NT2/D1 (cell line): Measurements from ENCODE around the gene PNN.
"Not testable (repeated sequence)": the region's sequence is repeated elsewhere in the genome, so short reads cannot be mapped to it uniquely, and the experiment has no call there.

ENCODE experiments used
- DNase-seq: peaks from one replicate; pipeline ENCODE4 v3.0.0-alpha.2; 2011; ENCODE audit warnings: low read depth, low spot score
- H3K27me3 ChIP-seq: 2 replicates; pipeline ENCODE4 v1.6.0; 2011; ENCODE audit warnings: mild to moderate bottlenecking; ENCODE audit not compliant: insufficient read length, insufficient read depth
- H3K36me3 ChIP-seq: 2 replicates; pipeline ENCODE4 v1.6.1; 2011; ENCODE audit warnings: mild to moderate bottlenecking, low read length, mixed read lengths; ENCODE audit not compliant: insufficient read depth, insufficient read length
- H3K4me1 ChIP-seq: 2 replicates; pipeline ENCODE4 v1.5.1; 2011; ENCODE audit not compliant: insufficient read depth, insufficient read length
- H3K4me3 ChIP-seq: 2 replicates; pipeline ENCODE4 v1.5.1; 2011; ENCODE audit warnings: low read depth; ENCODE audit not compliant: insufficient read length
- H3K9ac ChIP-seq: 2 replicates; pipeline ENCODE4 v1.6.0; 2011; ENCODE audit warnings: low read depth; ENCODE audit not compliant: insufficient read length
- H3K9me3 ChIP-seq: 2 replicates; pipeline ENCODE4 v1.5.1; 2011; ENCODE audit warnings: mild to moderate bottlenecking, low read length; ENCODE audit not compliant: insufficient read depth
- SUZ12 ChIP-seq: IDR thresholded peaks from 2 replicates; pipeline ENCODE4 v1.6.1; 2011; ENCODE audit not compliant: insufficient read length, insufficient read depth; ENCODE audit errors: extremely low read depth
- YY1 ChIP-seq: IDR thresholded peaks from 2 replicates; pipeline ENCODE4 v1.6.1; 2011; ENCODE audit not compliant: insufficient read length, insufficient read depth
- ZNF274 ChIP-seq: IDR thresholded peaks from 2 replicates; pipeline ENCODE4 v1.6.1; 2011; ENCODE audit warnings: mild to moderate bottlenecking, low read depth, low read length

PNN gene

DNA sequence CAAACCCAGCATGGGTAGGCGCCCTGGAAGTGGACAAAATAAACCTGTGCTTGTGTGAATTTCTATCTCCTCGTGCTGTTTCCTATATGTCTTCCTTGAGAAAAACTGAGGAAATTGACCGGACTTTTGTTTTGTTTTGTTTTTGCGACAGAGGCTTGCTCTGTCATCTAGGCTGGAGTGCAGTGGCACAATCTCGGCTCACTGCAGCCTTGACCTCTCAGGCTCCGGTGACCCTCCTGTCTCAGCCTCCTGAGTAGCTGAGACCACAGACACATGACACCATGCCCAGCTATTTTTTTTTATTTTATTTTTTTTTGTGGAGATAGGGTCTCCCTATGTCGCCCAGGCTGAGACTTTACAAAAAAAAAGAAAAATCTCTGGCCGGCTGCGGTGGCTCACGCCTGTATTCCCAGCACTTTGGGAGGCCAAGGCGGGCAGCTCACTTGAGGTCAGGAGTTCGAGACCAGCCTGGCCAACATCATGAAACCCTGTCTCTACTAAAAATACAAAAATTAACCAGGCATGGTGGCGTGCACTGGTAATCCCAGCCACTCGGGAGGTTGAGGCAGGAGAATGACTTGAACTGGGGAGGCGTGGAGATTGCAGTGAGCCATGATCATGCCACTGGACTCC lies 36.2 kb downstream of the PNN start:
- Histone ChIP-seq H3K27me3 (no peaks in the 10 kb centered on the region), H3K4me1 (no peaks in the 10 kb centered on the region), H3K4me3 (no peak overlapping the region), H3K36me3 (no peaks in the 10 kb centered on the region), H3K9ac (no peak overlapping the region), H3K9me3 (no peaks in the 10 kb centered on the region)
- DNase-seq, result no peak
- TF ChIP-seq ZNF274, result no peak
- no peak for TF ChIP-seq SUZ12
- TF ChIP-seq YY1, result no peak

DNA sequence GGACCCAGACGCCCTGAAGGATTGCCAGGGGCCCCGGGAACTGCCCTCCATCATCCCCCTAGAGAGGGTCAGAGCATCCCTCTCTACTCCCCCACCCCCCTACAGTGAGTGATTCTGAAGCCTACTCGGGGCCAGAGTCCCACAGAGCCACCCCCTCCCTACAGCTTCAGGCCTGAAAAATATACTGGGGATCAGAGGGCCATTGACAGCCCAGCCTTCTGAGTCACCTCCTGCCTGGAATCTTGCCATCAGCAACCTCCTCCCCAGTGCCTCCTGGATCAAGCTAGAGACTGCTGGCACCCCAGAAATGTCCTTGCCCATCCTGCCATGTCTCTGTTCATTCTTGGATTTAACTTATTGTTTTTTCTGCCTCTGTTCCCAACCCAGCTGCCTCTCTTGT lies 37.0 kb downstream of the PNN start:
- TF ChIP-seq SUZ12 (no peak), YY1 (no peak), ZNF274 (no peak)
- H3K4me3 ChIP-seq, result no peak overlapping the region
- no peak for DNase-seq

GRCh38 chr14:39212693-39213092 lies 37.6 kb downstream of the PNN start:
- no peak for TF ChIP-seq ZNF274
- no peak for TF ChIP-seq YY1
- no peak for TF ChIP-seq SUZ12
- Histone ChIP-seq H3K27me3 (no peaks in the 10 kb centered on the region), H3K36me3 (no peaks in the 10 kb centered on the region), H3K9ac (no peak overlapping the region), H3K4me3 (no peak overlapping the region), H3K4me1 (no peaks in the 10 kb centered on the region), H3K9me3 (no peaks in the 10 kb centered on the region)
- no peak for DNase-seq

More for the DNA sequence above, 37.0 kb downstream of the PNN start:
- Histone ChIP-seq H3K27me3 (no peaks in the 10 kb centered on the region), H3K9ac (no peak overlapping the region), H3K4me1 (no peaks in the 10 kb centered on the region), H3K36me3 (no peaks in the 10 kb centered on the region), H3K9me3 (no peaks in the 10 kb centered on the region)

- Histone ChIP-seq H3K36me3 (no peaks in the 10 kb centered on the region), H3K4me3 (no peak overlapping the region), H3K9ac (no peak overlapping the region), H3K27me3 (no peaks in the 10 kb centered on the region), H3K4me1 (no peaks in the 10 kb centered on the region), H3K9me3 (no peaks in the 10 kb centered on the region)
- TF ChIP-seq SUZ12 (no peak), YY1 (no peak), ZNF274 (no peak)
- DNase-seq, result no peak
These were observed 42.3 kb downstream of the PNN start for GRCh38 chr14:39217214-39217879.

DNA sequence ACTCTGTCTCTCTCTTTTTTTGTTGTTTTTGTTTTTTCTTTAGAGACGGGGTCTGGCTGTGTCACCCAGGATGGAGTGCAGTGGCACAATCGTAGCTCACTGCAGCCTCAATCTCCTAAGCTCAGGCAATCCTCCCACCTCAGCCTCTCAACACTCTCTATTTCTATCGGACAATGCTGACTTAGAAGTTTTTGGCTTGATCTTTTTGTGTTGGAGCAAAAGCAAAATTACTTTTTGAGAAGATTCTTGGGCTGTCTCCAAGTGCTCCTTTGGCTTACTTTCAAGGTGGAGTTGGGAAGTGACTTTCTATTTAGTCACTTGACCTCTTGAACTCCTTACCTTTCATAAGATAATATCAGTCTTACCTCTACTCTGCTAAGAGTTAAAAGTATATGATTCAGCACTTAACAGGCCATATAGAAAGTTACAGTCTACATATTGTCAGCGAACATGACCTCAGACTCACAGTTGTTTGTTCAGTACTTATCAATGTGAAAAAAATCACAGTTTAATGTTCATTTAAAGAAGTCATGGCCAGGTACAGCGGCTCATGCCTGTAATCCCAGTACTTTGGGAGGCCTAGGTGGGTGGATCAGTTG lies 43.2 kb downstream of the PNN start:
- DNase-seq, result no peak
- H3K4me1 ChIP-seq, result no peaks in the 10 kb centered on the region

DNA sequence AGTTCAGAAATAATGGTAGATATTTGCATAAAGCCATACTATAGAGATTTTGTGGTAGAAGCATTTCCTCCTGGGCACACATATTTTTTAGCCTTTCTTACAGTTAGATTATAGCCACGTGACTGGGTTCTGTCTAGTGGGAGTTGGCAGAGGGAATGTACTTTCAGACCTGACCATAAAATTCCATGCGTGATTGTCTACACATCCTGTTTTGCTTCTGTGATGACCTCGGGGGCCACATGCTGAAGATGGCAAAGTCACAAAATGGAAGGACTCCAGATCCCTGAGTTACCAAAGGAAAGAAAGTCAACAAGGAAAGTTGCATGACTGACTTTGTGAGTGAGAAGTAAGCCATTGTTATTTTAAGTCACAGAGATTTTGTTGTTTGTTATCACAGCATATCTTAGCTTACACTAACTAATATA lies 44.0 kb downstream of the PNN start:
- no peaks in the 10 kb centered on the region for H3K4me1 ChIP-seq
- no peak overlapping the region for H3K9ac ChIP-seq
- no peaks in the 10 kb centered on the region for H3K27me3 ChIP-seq
- no peaks in the 10 kb centered on the region for H3K36me3 ChIP-seq
- H3K9me3 ChIP-seq, result no peaks in the 10 kb centered on the region
- no peak for DNase-seq
- H3K4me3 ChIP-seq, result no peak overlapping the region
- TF ChIP-seq ZNF274 (no peak), YY1 (no peak)

More for the DNA sequence above, 43.2 kb downstream of the PNN start:
- TF ChIP-seq YY1, result no peak
- TF ChIP-seq SUZ12, result no peak
- no peak for TF ChIP-seq ZNF274
- H3K36me3 ChIP-seq, result no peaks in the 10 kb centered on the region
- no peak overlapping the region for H3K9ac ChIP-seq
- H3K4me3 ChIP-seq, result no peak overlapping the region
- H3K27me3 ChIP-seq, result no peaks in the 10 kb centered on the region
- H3K9me3 ChIP-seq, result no peaks in the 10 kb centered on the region

GRCh38 chr14:39220473-39220872 lies 45.4 kb downstream of the PNN start:
- not testable (repeated sequence) for DNase-seq, H3K9me3 ChIP-seq, H3K4me1 ChIP-seq, H3K36me3 ChIP-seq, H3K4me3 ChIP-seq, H3K27me3 ChIP-seq, H3K9ac ChIP-seq
